ENCODE results near the gene E2F6. TPM values are rescaled to one million over a fixed set of nuclear protein-coding genes. Genes with fewer than 3 reads are reported as not detected.

E2F6 gene
- total and polyA plus RNA-seq, 2 of the 4 experiments (the other 2 are of a cell fraction) = 8.2 to 10.9 TPM

- no peak overlapping the region for H2AK9ac ChIP-seq (replicated peaks; ENCODE audit: low read depth, low read length, poor library complexity)
- no peaks in the 10 kb centered on the region for H3K9me3 ChIP-seq (ENCODE audit: control insufficient read depth, insufficient read depth, low read length)
- H2AK5ac ChIP-seq (ENCODE audit: low read depth, low read length) = no peak overlapping the region
- in situ Hi-C loops (cut with MboI; ENCODE audit: low sequenced_read_pairs) = no loop called here
- no peak overlapping the region for H3K4me2 ChIP-seq (ENCODE audit: low read depth, low read length)
- peaks cover 12% of the 10 kb centered on the region for H4K20me1 ChIP-seq (ENCODE audit: insufficient read depth, low read length)
- H3K27me3 ChIP-seq (ENCODE audit: control insufficient read depth, insufficient read depth, low read length) = no peaks in the 10 kb centered on the region
- intact Hi-C loops (cut with micrococcal nuclease) = no loop called here
- WGBS, 2 experiments (ENCODE audit: extremely low coverage in 2 of 2, insufficient read length in 1 of 2) = no CpG with 5 or more reads among the region's 2 CpGs
- no peak overlapping the region for H3K18ac ChIP-seq (ENCODE audit: low read depth, low read length)
- H2BK15ac ChIP-seq (ENCODE audit: low read depth, low read length) = no peak overlapping the region
- H3K36me3 ChIP-seq (ENCODE audit: control insufficient read depth, insufficient read depth, low read length) = peaks cover 35% of the 10 kb centered on the region
- CTCF ChIA-PET = interaction anchor here (0.7 kb wide), 1 partner anchor 224 kb away, joined by 5 read pairs; no protein-coding TSS in a partner anchor
- H3K56ac ChIP-seq (ENCODE audit: extremely low read depth, insufficient read depth, low read length) = no peak overlapping the region
- H3K79me1 ChIP-seq (ENCODE audit: low read depth in 1 of 2, low read length in 2 of 2) = peaks cover 16 to 34% of the 10 kb centered on the region in 2 experiments
- H3K27ac ChIP-seq (ENCODE audit: insufficient read depth, low read length) = no peak overlapping the region
- no peak overlapping the region for H3K4ac ChIP-seq (ENCODE audit: low read depth, low read length)
- peaks cover 3% of the 10 kb centered on the region; the same call in 1 of the 2 replicates for H3K9me1 ChIP-seq (ENCODE audit: insufficient read depth, low read length)
- H4K91ac ChIP-seq (ENCODE audit: insufficient read depth, low read depth, low read length) = no peak overlapping the region
- no peak overlapping the region for H2BK5ac ChIP-seq (ENCODE audit: low read depth, low read length, poor library complexity, severe bottlenecking)
- H2BK120ac ChIP-seq (ENCODE audit: low read depth, low read length) = no peak overlapping the region
- no peak for ATAC-seq (ENCODE audit: low read depth)
- BruUV-seq (replicated peaks) = no TSS peak
- H3K14ac ChIP-seq (replicated peaks; ENCODE audit: low read depth, low read length) = no peak overlapping the region
- H3K23ac ChIP-seq (ENCODE audit: low read depth, low read length) = no peak overlapping the region
- no peak overlapping the region for H4K5ac ChIP-seq (ENCODE audit: low read depth, low read length)
- no peaks in the 10 kb centered on the region for H3K4me1 ChIP-seq (ENCODE audit: control insufficient read depth, insufficient read depth, low read length)
- no peak overlapping the region for H3K9ac ChIP-seq (ENCODE audit: low read depth, low read length)
- DNase-seq = no peak
- dilution Hi-C loops (cut with HindIII; ENCODE audit: low sequenced_read_pairs, unreplicated experiment) = no loop called here
- H2AFZ ChIP-seq (replicated peaks; ENCODE audit: low read length, poor library complexity) = no peak overlapping the region
- no peak overlapping the region for H3K4me3 ChIP-seq (ENCODE audit: insufficient read depth, low read depth, low read length)
- no peak for TF ChIP-seq POLR2A (IDR thresholded peaks at IDR 0.05; ENCODE audit: low read depth, low read length)
- TF ChIP-seq RFX5 (IDR thresholded peaks at IDR 0.05; ENCODE audit: low read depth, low read length) = no peak
- no peak for TF ChIP-seq CEBPB (IDR thresholded peaks at IDR 0.05; ENCODE audit: low read depth, low read length)
- no peak for TF ChIP-seq ELK1 (IDR thresholded peaks at IDR 0.05; ENCODE audit: borderline replicate concordance, low read depth, low read length)
- no peak for TF ChIP-seq USF2 (IDR thresholded peaks at IDR 0.05; ENCODE audit: low read depth, low read length)
- TF ChIP-seq RCOR1 (IDR thresholded peaks at IDR 0.05; ENCODE audit: insufficient replicate concordance, low read length) = no peak
- TF ChIP-seq CTCF (conservative IDR thresholded peaks at IDR 0.05; ENCODE audit: low read depth, low read length) = no peak
- no peak for TF ChIP-seq RAD21 (IDR thresholded peaks at IDR 0.05; ENCODE audit: low read length)
- TF ChIP-seq SMC3 (IDR thresholded peaks at IDR 0.05; ENCODE audit: low read depth, low read length) = no peak
- no peak for TF ChIP-seq FOS (IDR thresholded peaks at IDR 0.05; ENCODE audit: low read depth, low read length)
- TF ChIP-seq MXI1 (IDR thresholded peaks at IDR 0.05; ENCODE audit: borderline replicate concordance, low read depth, low read length) = no peak
- TF ChIP-seq MAZ (IDR thresholded peaks at IDR 0.05; ENCODE audit: borderline replicate concordance, low read depth, low read length) = no peak
- TF ChIP-seq NFE2L2 (IDR thresholded peaks at IDR 0.05; ENCODE audit: low read depth, low read length) = no peak
- TF ChIP-seq MAFK (IDR thresholded peaks at IDR 0.05; ENCODE audit: low read depth, low read length) = no peak
- no peak for TF ChIP-seq BHLHE40 (IDR thresholded peaks at IDR 0.05; ENCODE audit: low read depth, low read length)
- no peak overlapping the region for H4K8ac ChIP-seq (ENCODE audit: low read depth in 2 of 2, low read length in 2 of 2)
- POLR2A ChIA-PET (ENCODE audit: unreplicated experiment) = no interaction called here
- no peak overlapping the region for H2BK20ac ChIP-seq (ENCODE audit: low read depth, low read length)
Measured at GRCh38 chr2:11450791-11451190, 15.2 kb downstream of the E2F6 start.
